ENCODE measurements around the gene LAMA4.

LAMA4 gene

DNA sequence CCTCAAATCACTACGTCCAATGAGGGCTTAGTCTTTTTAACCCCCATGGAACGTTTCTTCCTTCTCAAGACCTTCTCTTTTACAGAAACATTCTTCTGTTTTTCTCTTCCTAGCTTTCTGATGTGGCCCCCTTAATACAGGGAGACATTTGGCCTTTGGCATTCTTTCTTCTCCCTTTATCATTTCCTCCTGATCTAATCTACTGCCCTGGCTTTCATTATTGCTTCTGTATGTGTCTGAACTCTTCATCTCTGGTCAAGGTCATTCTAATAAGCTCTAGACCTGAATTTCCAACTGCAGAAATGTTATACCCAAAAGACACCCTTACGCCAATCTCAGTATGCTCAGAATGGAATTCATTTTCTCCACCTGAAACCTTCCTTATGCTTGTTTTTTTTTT lies 18.4 kb upstream of the LAMA4 start:
- no peak for DNase-seq

- no peak for DNase-seq
Measured at GRCh38 chr6:112270756-112271155, 16.4 kb upstream of the LAMA4 start.

GRCh38 chr6:112269979-112270566 lies 15.7 kb upstream of the LAMA4 start:
- no peak for DNase-seq

DNA sequence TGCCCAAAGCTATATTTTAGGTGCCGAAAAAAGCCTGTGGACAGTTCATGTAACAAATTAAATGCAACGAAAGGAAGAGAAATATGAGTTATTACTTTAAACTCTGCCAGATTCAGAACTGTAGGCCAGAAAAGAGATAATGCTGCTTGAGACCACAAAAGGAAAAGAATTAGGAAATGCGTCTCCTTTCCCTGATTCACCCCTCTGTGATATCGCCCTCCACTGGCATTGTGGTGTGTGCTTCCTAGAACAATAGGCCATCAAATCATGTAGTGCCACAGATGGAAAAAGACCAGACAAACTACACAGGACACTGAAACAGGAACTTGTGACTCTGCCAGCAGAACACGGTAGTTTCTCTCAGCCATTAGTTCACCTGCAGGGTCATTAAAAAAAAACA lies 14.7 kb upstream of the LAMA4 start:
- DNase-seq = peak; percentile 35

DNA sequence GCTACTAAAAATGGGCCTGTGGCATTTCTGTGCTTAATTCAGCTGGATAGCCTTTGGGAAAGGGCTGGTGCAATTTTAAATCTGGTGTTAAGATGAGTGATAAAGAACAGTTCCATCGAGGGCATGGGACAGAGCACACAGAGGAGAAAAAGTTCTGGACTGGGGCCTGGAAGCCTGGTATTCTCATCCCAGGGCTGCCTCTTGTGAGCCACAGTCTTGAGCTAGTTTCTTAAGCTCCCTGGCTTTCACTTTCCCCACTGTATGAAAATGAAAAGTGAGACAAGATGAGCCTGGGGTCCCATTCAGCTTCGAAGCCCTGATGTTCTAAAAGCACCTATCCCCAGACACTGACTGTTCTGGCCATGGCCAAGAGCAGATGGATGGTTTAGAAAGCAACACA lies 14.3 kb upstream of the LAMA4 start:
- no peak for DNase-seq

GRCh38 chr6:112268019-112268418 lies 13.7 kb upstream of the LAMA4 start:
- DNase-seq = no peak

DNA sequence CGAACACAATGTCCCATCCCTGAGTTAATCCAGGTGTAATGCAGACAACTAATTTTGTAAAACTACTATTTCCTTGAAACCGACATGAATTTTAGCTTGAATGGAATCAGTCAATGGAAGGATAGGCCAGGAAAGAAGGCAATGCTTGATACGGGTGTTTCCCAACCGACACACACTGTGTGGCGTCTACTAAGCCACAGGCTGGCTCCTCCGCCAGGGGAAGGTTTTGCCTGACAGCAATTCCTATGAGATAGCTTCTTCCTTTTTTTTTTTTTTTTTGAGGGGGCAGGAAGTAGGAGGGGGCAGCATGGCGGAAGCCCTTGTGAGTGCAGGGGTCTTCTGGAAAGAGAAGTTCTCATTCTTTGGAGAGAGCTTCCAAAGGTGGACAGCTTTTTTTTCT lies 12.0 kb upstream of the LAMA4 start:
- no peak for DNase-seq

DNA sequence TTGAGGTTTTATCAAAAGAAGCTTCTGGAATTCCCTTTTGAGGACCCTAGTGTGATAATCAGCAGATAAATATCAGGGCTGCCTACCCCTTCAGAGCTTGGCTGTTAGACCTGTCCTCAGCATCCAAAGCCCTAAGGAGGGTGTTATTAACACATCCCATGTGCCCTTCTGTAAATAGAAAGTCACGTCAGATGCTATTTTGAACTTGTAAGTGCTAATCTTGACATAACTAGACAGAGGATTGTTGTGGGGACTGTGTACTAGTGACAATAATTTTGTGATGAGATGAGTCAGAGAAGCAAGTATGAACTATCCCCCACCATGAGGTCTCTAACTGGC lies 4.9 kb upstream of the LAMA4 start:
- no peak for DNase-seq

DNA sequence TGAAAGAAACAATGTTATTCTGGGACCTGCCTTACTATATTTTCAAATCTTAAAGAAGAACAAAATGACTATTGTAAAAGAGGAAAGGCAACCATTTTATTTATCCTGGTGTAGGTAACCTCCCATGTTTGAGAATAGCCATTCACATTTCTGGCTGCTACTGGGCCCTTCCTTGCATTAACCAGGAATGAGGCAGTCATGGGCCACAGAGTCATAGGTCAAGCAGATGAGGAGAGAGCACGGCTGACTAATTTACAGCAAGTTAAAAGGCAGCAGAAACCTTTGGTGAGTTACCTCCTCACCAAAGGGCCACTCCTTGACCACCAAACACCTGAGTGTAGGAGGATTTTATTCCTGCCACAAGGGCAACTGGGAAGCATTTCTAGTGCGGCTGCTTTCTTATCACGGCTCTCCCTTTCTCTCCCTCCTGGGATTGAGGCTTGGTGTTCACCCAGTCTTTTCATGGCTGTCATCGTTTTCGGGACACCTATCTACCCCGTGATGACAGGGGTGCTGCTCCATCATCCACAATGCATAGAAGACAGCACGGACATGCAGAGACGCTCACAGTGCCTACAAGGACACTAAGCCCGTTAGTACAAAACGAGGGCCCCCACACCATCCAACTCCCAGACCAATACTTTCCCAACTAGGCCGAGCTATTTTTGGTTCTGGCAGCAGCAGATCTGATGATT lies 4.4 kb upstream of the LAMA4 start:
- no peak for DNase-seq

- no peak for DNase-seq
Measured at GRCh38 chr6:112257178-112257855, 3.0 kb upstream of the LAMA4 start.

GRCh38 chr6:112254921-112255320 lies 554 bp upstream of the LAMA4 start:
- DNase-seq = no peak

DNA sequence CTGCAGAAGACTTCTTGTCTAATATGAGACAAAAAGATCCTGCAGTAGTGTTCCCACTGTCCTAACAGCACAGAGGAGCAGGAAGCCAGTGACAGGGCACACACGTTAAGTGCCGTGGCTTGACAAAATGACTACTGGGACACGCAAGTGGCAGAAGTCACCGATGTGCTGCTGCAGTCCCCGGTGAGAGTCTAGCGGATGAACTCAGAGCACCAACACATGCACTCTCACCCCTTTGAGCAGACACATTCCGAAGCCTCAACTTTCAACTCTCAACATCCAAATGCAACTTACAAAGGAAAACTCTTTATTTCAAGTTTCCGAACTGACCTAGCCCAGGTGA lies 898 bp downstream of the LAMA4 start:
- DNase-seq = no peak

DNA sequence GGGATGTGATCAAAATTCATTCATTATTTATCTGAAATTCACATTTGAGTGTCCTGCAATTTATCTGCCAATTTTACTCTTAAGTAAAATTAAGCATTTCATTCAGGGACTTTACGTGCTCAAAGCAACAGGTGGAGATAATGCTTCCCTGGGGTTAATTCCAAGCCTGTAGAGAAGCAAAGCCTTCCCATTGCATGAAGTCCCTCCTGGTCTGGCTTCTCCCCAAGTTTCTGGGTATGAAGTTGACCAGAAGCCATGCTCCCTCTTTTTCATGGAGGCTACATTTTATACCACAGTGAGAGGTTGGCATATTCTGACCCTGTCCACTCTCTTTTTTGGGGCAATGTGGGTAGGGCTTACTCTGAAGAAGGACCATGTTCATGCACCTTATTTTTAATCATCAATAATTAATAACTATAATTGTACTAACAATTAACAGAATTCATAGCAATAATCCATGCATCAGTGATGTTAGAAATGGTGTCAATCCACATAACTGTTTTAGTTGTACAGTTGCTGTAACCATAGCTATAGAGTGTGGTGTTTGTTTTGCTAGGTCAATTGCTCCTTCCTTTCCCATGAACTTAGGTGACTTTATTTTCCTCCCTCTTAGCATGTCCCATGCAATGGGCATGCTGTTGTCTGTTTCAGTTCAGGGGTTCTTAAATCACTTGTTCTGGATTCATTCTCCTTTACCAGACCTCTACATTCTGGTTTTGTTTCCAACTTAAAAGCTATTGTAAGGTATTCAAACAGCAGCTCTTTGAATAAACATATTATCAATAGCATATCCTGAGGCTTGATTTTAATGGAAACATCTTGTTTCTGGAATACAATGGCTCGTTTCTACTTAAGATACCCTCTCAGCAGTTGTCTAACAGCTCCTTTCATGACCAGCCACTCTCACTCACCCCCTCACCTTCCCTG lies 1.5 kb downstream of the LAMA4 start:
- no peak for DNase-seq

DNA sequence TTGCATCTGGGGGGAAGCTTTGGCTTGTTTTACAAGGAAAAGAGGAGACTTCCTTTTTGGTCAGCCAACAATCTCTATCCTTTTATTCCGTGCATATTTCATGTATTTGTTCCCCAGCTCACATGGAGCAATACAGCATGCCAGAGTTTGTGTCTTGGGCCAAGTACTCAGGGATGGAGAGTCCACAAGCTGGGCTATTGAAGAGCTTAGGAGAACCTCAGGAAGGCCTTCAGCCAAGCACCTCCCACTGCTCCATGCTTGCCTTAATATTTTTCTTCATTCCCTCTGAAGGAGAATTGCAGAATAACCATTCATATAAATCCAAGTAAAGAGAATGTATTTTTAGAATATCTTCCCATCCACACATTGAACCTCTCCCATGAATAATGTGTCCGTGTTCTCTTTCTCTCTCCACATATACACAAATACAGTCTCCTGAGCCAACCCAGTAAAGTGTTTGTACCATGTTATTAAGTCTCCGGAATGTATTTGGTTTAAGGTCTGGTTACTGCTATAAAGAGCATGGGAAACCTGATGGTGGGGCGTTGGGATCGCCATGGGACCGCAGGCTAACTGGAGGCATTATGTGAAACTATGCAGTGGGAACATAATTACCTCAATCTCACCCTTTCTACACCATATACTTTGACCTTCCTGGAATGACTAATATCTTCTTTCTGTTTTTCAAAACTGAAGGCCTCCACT lies 3.0 kb downstream of the LAMA4 start:
- DNase-seq = peak; percentile 72

DNA sequence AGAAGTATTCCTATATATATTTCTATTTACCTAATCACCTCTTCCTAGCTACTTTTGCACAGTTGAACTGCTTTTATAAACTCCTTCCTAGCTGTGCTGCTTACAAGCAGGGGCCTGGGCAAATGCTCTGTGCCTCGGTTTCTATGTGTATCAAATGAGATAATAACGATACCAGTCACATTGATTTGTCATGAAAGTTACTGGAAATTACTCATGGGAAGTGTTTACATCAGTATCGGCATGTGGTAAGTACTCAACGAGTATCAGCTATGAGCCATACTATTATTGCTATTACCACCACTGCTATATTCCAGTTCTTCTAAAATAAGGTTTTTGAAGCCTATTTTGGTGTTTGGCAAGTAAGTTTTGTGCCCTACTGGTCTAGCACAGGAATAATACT lies 4.9 kb downstream of the LAMA4 start:
- no peak for DNase-seq

DNA sequence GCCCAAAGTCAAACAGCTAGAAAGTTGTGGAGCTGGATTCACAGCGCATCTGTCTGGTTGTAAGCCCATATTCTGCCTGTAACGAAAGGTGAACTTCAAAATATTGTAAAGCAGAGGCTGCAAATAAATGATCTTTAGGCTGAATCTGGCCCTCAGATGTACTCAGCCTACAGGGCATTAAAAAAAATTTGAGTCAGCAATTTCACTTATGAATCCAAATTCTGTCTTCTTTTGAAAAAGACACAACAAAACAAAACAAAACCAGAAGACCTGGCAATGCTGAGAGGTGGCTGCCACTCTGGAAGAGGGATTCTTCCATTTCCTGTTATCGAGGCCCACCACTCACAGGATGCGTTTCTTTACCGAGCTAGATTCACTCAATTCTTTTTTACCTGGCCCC lies 7.1 kb downstream of the LAMA4 start:
- no peak for DNase-seq

DNA sequence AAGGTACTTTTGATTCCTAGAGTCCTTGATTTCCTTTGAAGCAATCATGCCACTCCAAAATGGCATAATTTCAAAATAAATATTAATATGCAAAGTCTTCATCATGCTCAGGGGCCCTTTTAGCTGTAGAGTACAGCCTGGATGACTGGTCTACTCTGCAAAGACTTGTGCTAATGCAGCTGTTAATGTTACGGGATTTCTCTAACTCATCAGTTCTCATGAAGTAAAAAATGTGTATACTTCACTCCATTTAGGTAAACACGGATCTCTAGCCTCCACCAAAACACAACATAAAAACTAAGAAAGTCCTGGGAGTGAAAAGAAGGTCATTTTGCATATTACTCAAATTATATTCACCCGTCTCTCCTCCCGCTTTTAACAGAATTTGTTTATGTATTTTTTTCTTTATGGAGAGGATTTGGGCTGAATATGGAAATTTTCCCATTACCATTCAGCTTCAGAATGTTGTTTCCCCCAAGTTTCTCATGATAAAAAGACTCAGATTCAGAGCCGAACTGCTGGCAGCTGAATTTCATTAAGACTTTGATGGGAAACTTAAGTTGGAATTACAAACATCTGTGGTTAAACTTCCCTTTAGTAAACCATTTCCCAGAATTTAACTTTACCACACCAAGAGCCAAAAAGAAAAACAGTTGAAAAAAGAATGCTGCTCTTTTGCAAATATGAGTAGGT lies 8.7 kb downstream of the LAMA4 start:
- peak; percentile 96 for DNase-seq

- no peak for DNase-seq
Measured at GRCh38 chr6:112243861-112244827, 10.2 kb downstream of the LAMA4 start.

DNA sequence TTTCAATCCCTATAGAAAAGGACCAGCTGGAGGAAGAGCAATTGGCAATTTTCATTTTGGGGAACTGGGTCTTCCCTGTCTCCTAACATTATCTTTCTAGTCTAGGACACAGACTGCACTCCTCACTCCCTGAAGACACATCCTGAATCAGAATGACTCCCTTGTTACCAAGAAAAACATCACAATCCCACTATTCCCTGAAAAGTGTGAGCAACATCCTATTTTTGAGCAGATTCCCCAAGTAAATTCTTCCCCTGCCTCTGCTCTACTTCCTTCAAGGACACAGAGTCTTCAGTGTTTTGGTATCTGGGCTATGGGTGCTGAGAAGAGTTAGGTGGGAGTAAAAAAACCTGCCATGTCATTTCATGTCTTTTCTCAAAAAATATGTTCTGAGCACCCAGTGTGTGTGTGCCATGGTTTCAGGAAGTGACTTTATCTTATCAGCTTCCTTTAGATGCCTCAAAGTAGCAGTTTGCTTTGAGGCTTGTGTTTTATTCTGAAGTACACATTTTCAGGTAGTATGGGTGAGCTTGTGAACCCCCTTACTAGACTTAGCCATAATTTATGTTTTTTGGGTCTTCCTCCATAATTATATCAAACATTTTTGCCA lies 12.4 kb downstream of the LAMA4 start:
- no peak for DNase-seq

DNA sequence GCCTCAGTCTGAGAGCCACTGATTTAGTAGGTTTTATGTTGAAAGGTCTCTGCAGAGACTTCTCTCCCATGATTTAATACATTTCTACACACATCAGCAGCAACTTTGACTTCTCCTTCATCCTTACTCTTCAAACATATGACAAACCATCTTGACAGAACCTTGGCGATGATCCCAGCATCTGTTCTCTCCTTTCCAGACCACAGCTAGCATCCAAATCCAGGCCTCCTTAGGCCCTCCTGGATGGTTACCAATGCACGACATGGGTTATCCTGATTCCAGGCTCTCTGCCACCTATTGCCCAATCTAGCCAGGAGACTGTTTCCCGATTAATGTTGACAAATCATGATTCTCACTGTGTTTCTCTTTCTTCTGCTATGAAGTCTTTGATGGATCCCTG lies 16.8 kb downstream of the LAMA4 start:
- DNase-seq = peak; percentile 97
